ENCODE data around the gene ATG101.

The ATG101 gene

GRCh38 chr12:52120951-52121823, 51.4 kb downstream of the ATG101 start:
- no peak for DNase-seq (ENCODE audit: low spot score)
- TF ChIP-seq, protein P1, sequence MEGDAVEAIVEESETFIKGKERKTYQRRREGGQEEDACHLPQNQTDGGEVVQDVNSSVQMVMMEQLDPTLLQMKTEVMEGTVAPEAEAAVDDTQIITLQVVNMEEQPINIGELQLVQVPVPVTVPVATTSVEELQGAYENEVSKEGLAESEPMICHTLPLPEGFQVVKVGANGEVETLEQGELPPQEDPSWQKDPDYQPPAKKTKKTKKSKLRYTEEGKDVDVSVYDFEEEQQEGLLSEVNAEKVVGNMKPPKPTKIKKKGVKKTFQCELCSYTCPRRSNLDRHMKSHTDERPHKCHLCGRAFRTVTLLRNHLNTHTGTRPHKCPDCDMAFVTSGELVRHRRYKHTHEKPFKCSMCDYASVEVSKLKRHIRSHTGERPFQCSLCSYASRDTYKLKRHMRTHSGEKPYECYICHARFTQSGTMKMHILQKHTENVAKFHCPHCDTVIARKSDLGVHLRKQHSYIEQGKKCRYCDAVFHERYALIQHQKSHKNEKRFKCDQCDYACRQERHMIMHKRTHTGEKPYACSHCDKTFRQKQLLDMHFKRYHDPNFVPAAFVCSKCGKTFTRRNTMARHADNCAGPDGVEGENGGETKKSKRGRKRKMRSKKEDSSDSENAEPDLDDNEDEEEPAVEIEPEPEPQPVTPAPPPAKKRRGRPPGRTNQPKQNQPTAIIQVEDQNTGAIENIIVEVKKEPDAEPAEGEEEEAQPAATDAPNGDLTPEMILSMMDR (IDR thresholded peaks at IDR 0.05): no peak
- no peak overlapping the region for H3K27ac ChIP-seq
- H3K4me3 ChIP-seq: no peak overlapping the region

DNA sequence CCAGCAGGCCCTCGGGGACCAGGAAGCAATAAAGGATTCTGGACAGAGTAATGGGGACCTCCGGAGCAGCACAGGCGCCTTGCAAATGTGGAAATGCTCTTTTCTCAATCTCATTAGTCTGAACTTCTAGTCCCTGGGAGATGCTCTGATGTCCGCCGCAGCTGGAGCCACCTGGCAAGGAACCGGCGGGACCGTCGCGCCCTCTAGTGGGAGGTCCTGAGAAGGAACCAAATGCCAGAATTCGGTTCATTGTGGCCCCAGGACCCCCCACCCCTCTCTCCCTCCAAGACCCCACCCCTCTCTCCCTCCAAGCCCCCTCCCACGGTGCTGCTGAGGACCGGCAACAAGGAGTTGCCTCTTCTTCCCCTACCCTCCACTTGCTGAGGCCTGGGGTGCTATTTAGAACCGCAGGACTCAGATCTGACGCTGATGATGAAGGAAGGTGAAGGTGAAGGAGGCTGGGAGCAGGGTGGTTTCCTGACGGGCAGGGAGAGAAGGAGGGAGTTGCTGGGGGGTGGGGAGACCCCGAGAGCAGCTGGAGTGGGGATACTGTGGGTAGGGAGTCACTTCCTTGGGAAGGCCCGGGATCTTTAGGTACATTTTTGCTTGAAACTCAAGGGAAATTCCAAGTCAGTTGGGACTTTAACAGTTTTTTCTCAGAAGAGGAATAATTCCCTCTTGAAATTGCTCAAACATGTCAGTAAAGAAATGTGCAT, 52.2 kb downstream of the ATG101 start:
- TF ChIP-seq, protein P1 (IDR thresholded peaks at IDR 0.05): peak; percentile 58
- no peak overlapping the region for H3K4me3 ChIP-seq
- H3K27ac ChIP-seq: no peak overlapping the region
- no peak for DNase-seq (ENCODE audit: low spot score)

DNA sequence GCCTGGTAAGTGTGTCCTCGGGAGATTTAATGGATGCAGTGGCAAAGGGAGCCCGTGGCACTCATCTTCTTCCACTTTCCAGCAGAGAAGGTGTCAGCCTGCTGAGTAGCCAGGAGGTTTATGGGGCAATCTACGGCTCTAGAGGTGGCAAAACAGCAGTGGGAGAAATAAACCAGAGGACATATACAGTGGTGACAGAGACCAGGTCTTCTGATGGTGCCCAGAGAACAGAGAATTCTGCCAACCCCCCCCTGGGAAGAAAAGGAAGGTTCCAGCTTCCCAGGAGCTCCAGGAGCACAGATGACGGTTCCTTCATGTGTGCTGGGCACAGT, 52.7 kb downstream of the ATG101 start:
- no peak for DNase-seq (ENCODE audit: low spot score)
- TF ChIP-seq, protein P1 (IDR thresholded peaks at IDR 0.05): no peak
- no peak overlapping the region for H3K4me3 ChIP-seq
- H3K27ac ChIP-seq: no peak overlapping the region

DNA sequence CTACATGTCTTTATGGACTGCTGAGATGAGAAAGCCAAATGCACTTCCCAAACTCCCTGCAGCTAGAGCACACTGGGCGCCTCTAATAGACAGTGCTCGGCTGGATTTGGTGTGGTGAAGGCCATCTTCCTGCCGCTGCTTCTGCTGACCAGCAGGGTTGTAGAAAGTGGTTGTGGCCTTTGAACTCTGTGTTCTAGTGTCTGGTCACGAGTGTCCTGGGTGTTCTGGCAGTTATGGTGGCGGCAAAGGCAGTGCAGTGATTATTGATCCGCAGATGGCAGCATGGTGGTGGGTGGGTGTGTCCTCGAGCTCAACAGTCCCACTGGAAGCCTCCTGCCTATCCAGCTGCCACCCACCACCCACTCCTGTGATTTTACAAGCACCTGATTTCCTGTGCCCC, 53.1 kb downstream of the ATG101 start:
- DNase-seq (ENCODE audit: low spot score): no peak
- H3K4me3 ChIP-seq: no peak overlapping the region
- TF ChIP-seq, protein P1 (IDR thresholded peaks at IDR 0.05): no peak
- H3K27ac ChIP-seq: no peak overlapping the region

- TF ChIP-seq, protein P1 (IDR thresholded peaks at IDR 0.05): no peak
- DNase-seq (ENCODE audit: low spot score): no peak
- Histone ChIP-seq H3K4me3 (no peak overlapping the region), H3K27ac (no peak overlapping the region)
These were observed 53.9 kb downstream of the ATG101 start for GRCh38 chr12:52123487-52124186.

GRCh38 chr12:52125476-52125900, 55.7 kb downstream of the ATG101 start:
- TF ChIP-seq, protein P1 (IDR thresholded peaks at IDR 0.05): no peak
- Histone ChIP-seq H3K27ac (peak overlapping the region in 1 of 2 donors; percentile 70), H3K4me3 (no peak overlapping the region)
- DNase-seq (ENCODE audit: low spot score): no peak
